GM12878 (cell line): ENCODE data around the gene GRK2.

Experiments
- BMI1 ChIP-seq: fragments of 450-650 bp; IDR thresholded peaks from 2 replicates; pipeline ENCODE4 v1.6.1; 2016; ENCODE audit warnings: mild to moderate bottlenecking, moderate library complexity, borderline replicate concordance
- BRCA1 ChIP-seq: IDR thresholded peaks from 2 replicates; pipeline ENCODE4 v1.6.1; 2011; ENCODE audit warnings: low read depth, low read length, improper control_type of control experiment
- CTCF ChIP-seq, 3 experiments: IDR thresholded peaks in 2 of 3; conservative IDR thresholded peaks in 1 of 3; 2 replicates each; pipeline ENCODE4 v1.5.1; 2011; ENCODE audit warnings: low read depth in 3 of 3, low read length in 3 of 3, mild to moderate bottlenecking in 3 of 3, control low read depth in 2 of 3, moderate library complexity in 2 of 3, inconsistent platforms in 1 of 3, mixed read lengths in 1 of 3; ENCODE audit not compliant: control insufficient read depth in 2 of 3, insufficient read depth in 1 of 3; ENCODE audit errors: extremely low read depth in 1 of 3
- NRF1 ChIP-seq: conservative IDR thresholded peaks from 2 replicates; pipeline ENCODE4 v1.6.1; 2011; ENCODE audit warnings: mild to moderate bottlenecking, low read depth, low read length, improper control_type of control experiment
- SIN3A ChIP-seq: IDR thresholded peaks from 2 replicates; pipeline ENCODE4 v1.6.1; 2012; ENCODE audit warnings: low read depth, low read length, improper control_type of control experiment
- TF ChIP-seq, protein P1 (sequence below): fragments of 450-650 bp; IDR thresholded peaks from 2 replicates; pipeline ENCODE4 v1.6.1; 2017; ENCODE audit warnings: mild to moderate bottlenecking
- TF ChIP-seq, protein P2 (sequence below): fragments of 450-650 bp; formaldehyde crosslinking; IDR thresholded peaks from 2 replicates; pipeline ENCODE4 v1.4.0; 2022; ENCODE audit warnings: mild to moderate bottlenecking, moderate library complexity

DNA sequence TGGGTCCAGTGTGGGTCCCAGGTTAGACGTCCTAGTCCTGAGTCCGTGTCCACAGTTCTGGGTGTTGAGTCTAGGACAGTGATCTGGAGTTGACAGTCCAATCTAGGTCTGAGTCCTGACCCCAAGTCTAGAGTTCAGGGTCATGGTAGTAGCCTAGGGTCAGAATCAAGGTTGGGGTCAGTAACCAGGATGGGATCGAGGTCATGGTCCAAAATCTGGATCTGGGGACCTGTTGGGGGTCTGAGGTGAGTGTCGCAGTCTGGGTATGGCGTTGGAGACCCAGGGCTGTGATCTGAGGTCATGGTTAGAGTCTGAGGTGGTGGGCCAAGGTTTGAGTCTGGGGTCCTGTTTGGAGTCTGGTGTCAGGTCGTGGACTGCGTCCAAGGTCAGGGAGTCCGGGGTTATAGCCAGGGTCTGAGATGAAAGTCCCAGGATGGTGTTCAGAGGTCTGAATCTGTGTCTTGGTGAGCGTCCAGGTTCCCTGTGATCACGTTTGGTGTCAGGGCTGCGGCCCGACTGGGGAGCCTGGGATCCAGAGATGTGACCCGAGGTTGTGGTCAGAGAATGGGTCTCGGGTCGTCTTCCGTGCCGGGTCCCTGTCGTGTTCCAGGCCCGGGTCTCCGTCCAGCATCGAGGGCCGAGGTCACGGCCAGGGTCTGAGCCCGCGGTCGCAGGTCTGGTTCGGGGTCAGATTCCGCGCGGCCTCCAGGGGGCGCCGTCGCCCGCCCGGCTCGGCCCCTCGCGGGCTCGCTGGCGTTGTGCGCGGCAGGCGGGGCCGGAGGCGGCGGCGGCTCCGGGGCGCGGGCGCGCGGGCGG lies 432 bp upstream of the GRK2 start:
- TF ChIP-seq SIN3A (no peak), BRCA1 (no peak), CTCF (IDR thresholded peaks at IDR 0.05 in 2 of 3, conservative IDR thresholded peaks at IDR 0.05 in 1 of 3; ENCODE audit: control insufficient read depth in 2 of 3, extremely low read depth in 1 of 3, insufficient read depth in 1 of 3, low read depth in 3 of 3, low read length in 3 of 3) (peak; percentile 63 to 84 (median 70); a peak in 5 of 6 replicates), NRF1 (no peak), BMI1 (no peak)
- TF ChIP-seq, protein P1, sequence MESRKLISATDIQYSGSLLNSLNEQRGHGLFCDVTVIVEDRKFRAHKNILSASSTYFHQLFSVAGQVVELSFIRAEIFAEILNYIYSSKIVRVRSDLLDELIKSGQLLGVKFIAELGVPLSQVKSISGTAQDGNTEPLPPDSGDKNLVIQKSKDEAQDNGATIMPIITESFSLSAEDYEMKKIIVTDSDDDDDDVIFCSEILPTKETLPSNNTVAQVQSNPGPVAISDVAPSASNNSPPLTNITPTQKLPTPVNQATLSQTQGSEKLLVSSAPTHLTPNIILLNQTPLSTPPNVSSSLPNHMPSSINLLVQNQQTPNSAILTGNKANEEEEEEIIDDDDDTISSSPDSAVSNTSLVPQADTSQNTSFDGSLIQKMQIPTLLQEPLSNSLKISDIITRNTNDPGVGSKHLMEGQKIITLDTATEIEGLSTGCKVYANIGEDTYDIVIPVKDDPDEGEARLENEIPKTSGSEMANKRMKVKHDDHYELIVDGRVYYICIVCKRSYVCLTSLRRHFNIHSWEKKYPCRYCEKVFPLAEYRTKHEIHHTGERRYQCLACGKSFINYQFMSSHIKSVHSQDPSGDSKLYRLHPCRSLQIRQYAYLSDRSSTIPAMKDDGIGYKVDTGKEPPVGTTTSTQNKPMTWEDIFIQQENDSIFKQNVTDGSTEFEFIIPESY: no peak
- TF ChIP-seq, protein P2, sequence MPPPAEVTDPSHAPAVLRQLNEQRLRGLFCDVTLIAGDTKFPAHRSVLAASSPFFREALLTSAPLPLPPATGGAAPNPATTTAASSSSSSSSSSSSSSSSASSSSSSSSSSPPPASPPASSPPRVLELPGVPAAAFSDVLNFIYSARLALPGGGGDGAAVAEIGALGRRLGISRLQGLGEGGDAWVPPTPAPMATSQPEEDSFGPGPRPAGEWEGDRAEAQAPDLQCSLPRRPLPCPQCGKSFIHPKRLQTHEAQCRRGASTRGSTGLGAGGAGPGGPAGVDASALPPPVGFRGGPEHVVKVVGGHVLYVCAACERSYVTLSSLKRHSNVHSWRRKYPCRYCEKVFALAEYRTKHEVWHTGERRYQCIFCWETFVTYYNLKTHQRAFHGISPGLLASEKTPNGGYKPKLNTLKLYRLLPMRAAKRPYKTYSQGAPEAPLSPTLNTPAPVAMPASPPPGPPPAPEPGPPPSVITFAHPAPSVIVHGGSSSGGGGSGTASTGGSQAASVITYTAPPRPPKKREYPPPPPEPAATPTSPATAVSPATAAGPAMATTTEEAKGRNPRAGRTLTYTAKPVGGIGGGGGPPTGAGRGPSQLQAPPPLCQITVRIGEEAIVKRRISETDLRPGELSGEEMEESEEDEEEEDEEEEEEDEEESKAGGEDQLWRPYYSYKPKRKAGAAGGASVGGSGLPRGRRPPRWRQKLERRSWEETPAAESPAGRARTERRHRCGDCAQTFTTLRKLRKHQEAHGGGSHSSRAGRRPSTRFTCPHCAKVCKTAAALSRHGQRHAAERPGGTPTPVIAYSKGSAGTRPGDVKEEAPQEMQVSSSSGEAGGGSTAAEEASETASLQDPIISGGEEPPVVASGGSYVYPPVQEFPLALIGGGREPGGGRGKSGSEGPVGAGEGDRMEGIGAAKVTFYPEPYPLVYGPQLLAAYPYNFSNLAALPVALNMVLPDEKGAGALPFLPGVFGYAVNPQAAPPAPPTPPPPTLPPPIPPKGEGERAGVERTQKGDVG: no peak
